Karpas-422 (cell line): ENCODE measurements around the gene CDX1. TPM values are rescaled to one million over a fixed set of nuclear protein-coding genes. Genes with fewer than 3 reads are reported as not detected.

Experiments used
- DNase-seq: peaks from one replicate; pipeline ENCODE4 v3.0.0-alpha.2; 2015
- H2AFZ ChIP-seq: fragments of 200-600 bp; sonication (generic); 2 replicates; pipeline ENCODE4 v1.6.1; 2014; ENCODE audit warnings: antibody characterized with exemption, low read length, mixed read lengths
- H3K27ac ChIP-seq: fragments of 200-600 bp; sonication (generic); 2 replicates; pipeline ENCODE4 v1.5.1; 2014; ENCODE audit warnings: mild to moderate bottlenecking, low read length, moderate library complexity
- H3K27me3 ChIP-seq: fragments of 200-600 bp; sonication (generic); 2 replicates; pipeline ENCODE4 v1.6.1; 2014; ENCODE audit warnings: low read length, mixed read lengths
- H3K36me3 ChIP-seq: fragments of 200-600 bp; sonication (generic); 2 replicates; pipeline ENCODE4 v1.6.1; 2014; ENCODE audit warnings: low read length, mixed read lengths; ENCODE audit not compliant: insufficient read depth
- H3K4me1 ChIP-seq: fragments of 200-600 bp; sonication (generic); 2 replicates; pipeline ENCODE4 v1.6.1; 2014; ENCODE audit warnings: mild to moderate bottlenecking, low read length, mixed read lengths
- H3K4me2 ChIP-seq: fragments of 200-600 bp; sonication (generic); 2 replicates; pipeline ENCODE4 v1.6.1; 2014; ENCODE audit warnings: low read length, low read depth, mild to moderate bottlenecking; ENCODE audit not compliant: poor library complexity, severe bottlenecking
- H3K4me3 ChIP-seq: fragments of 200-600 bp; sonication (generic); 2 replicates; pipeline ENCODE4 v1.5.1; 2014; ENCODE audit warnings: mild to moderate bottlenecking, antibody characterized with exemption, low read length, mixed read lengths
- H3K79me2 ChIP-seq: fragments of 200-600 bp; sonication (generic); 2 replicates; pipeline ENCODE4 v1.6.1; 2014; ENCODE audit warnings: mild to moderate bottlenecking, low read length, mixed read lengths
- H3K9ac ChIP-seq: fragments of 200-600 bp; sonication (generic); 2 replicates; pipeline ENCODE4 v1.6.0; 2014; ENCODE audit warnings: low read length
- H3K9me2 ChIP-seq: fragments of 200-600 bp; sonication (generic), shearing (Covaris generic); replicated peaks from 2 replicates; pipeline ENCODE4 v1.6.0; 2014; ENCODE audit warnings: mild to moderate bottlenecking, low read length, moderate library complexity; ENCODE audit not compliant: insufficient read depth
- H3K9me3 ChIP-seq: fragments of 300-700, 200-600 bp; sonication (generic); 2 replicates; pipeline ENCODE4 v1.6.1; 2014; ENCODE audit warnings: low read length, mixed read lengths
- H4K20me1 ChIP-seq: fragments of 200-600 bp; sonication (generic); 2 replicates; pipeline ENCODE4 v1.6.1; 2014; ENCODE audit warnings: mild to moderate bottlenecking, antibody characterized with exemption, low read length, low read depth; ENCODE audit not compliant: insufficient read depth
- total RNA-seq: library from RNA; depleted of rRNA; stranded (reverse); fragments of >200 nt; shearing (Covaris generic); gene quantifications from 2 replicates; pipeline ENCODE4 v1.2.3, GENCODE V29; 2014; ENCODE audit warnings: low replicate concordance

CDX1 gene
- total RNA-seq, 1 experiment from 2014 or later = not detected

- no peak overlapping the region for H3K9ac ChIP-seq
- H3K4me2 ChIP-seq = no peak overlapping the region
- H3K27ac ChIP-seq = no peak overlapping the region
- H3K79me2 ChIP-seq = no peaks in the 10 kb centered on the region
- no peaks in the 10 kb centered on the region for H3K9me3 ChIP-seq
- no peaks in the 10 kb centered on the region for H3K4me1 ChIP-seq
- H3K27me3 ChIP-seq = no peaks in the 10 kb centered on the region
- H3K4me3 ChIP-seq = no peak overlapping the region
- no peaks in the 10 kb centered on the region for H3K9me2 ChIP-seq
- H2AFZ ChIP-seq = no peak overlapping the region
- no peaks in the 10 kb centered on the region for H3K36me3 ChIP-seq
- no peak for DNase-seq
- no peaks in the 10 kb centered on the region for H4K20me1 ChIP-seq
These were observed 44.8 kb downstream of the CDX1 start for GRCh38 chr5:150211156-150212030.

- Histone ChIP-seq H2AFZ (no peak overlapping the region), H3K9me3 (no peaks in the 10 kb centered on the region), H3K4me2 (no peak overlapping the region), H3K36me3 (no peaks in the 10 kb centered on the region), H3K4me3 (no peak overlapping the region), H4K20me1 (peaks cover 4% of the 10 kb centered on the region; the same call in 1 of the 2 replicates), H3K9me2 (no peaks in the 10 kb centered on the region), H3K9ac (no peak overlapping the region), H3K27ac (no peak overlapping the region), H3K79me2 (no peaks in the 10 kb centered on the region), H3K27me3 (no peaks in the 10 kb centered on the region), H3K4me1 (no peaks in the 10 kb centered on the region)
- DNase-seq = no peak
These were observed 47.0 kb downstream of the CDX1 start for GRCh38 chr5:150213530-150213929.

GRCh38 chr5:150214289-150214688 is 47.7 kb downstream of the CDX1 start:
- Histone ChIP-seq H3K27ac (no peak overlapping the region), H3K9ac (no peak overlapping the region), H3K4me3 (no peak overlapping the region), H3K36me3 (no peaks in the 10 kb centered on the region), H3K79me2 (no peaks in the 10 kb centered on the region), H3K9me3 (no peaks in the 10 kb centered on the region), H4K20me1 (peaks cover 4% of the 10 kb centered on the region; the same call in 1 of the 2 replicates), H2AFZ (no peak overlapping the region), H3K4me1 (no peaks in the 10 kb centered on the region), H3K4me2 (no peak overlapping the region), H3K9me2 (no peaks in the 10 kb centered on the region), H3K27me3 (no peaks in the 10 kb centered on the region)
- DNase-seq = no peak

GRCh38 chr5:150215979-150216944 is 49.7 kb downstream of the CDX1 start:
- H3K4me2 ChIP-seq = no peak overlapping the region
- no peaks in the 10 kb centered on the region for H3K9me3 ChIP-seq
- no peak overlapping the region for H3K9ac ChIP-seq
- no peak for DNase-seq
- H3K27ac ChIP-seq = no peak overlapping the region
- H3K4me3 ChIP-seq = no peak overlapping the region
- no peaks in the 10 kb centered on the region for H3K9me2 ChIP-seq
- peaks cover 4% of the 10 kb centered on the region; the same call in 1 of the 2 replicates for H4K20me1 ChIP-seq
- no peaks in the 10 kb centered on the region for H3K4me1 ChIP-seq
- no peaks in the 10 kb centered on the region for H3K79me2 ChIP-seq
- no peak overlapping the region for H2AFZ ChIP-seq
- no peaks in the 10 kb centered on the region for H3K36me3 ChIP-seq
- H3K27me3 ChIP-seq = no peaks in the 10 kb centered on the region

GRCh38 chr5:150217038-150217437 is 50.5 kb downstream of the CDX1 start:
- H3K9me3 ChIP-seq = no peaks in the 10 kb centered on the region
- no peak overlapping the region for H2AFZ ChIP-seq
- no peak for DNase-seq
- no peaks in the 10 kb centered on the region for H3K36me3 ChIP-seq
- no peaks in the 10 kb centered on the region for H3K9me2 ChIP-seq
- H4K20me1 ChIP-seq = peaks cover 4% of the 10 kb centered on the region; the same call in 1 of the 2 replicates
- no peaks in the 10 kb centered on the region for H3K4me1 ChIP-seq
- H3K9ac ChIP-seq = no peak overlapping the region
- H3K4me2 ChIP-seq = no peak overlapping the region
- H3K79me2 ChIP-seq = no peaks in the 10 kb centered on the region
- H3K4me3 ChIP-seq = no peak overlapping the region
- no peak overlapping the region for H3K27ac ChIP-seq
- H3K27me3 ChIP-seq = no peaks in the 10 kb centered on the region

- no peak overlapping the region for H3K4me2 ChIP-seq
- no peak overlapping the region for H2AFZ ChIP-seq
- peak; percentile 93 for DNase-seq
- H3K27ac ChIP-seq = no peak overlapping the region
- no peaks in the 10 kb centered on the region for H3K4me1 ChIP-seq
- H3K36me3 ChIP-seq = no peaks in the 10 kb centered on the region
- no peak overlapping the region for H3K4me3 ChIP-seq
- H3K9me3 ChIP-seq = no peaks in the 10 kb centered on the region
- no peak overlapping the region for H3K9ac ChIP-seq
- H3K79me2 ChIP-seq = no peaks in the 10 kb centered on the region
- no peaks in the 10 kb centered on the region for H3K27me3 ChIP-seq
- no peaks in the 10 kb centered on the region for H3K9me2 ChIP-seq
- H4K20me1 ChIP-seq = peaks cover 4% of the 10 kb centered on the region; the same call in 1 of the 2 replicates
These were observed 51.5 kb downstream of the CDX1 start for GRCh38 chr5:150217873-150218692.

- Histone ChIP-seq H3K9me2 (no peaks in the 10 kb centered on the region), H4K20me1 (peaks cover 4% of the 10 kb centered on the region; the same call in 1 of the 2 replicates), H3K79me2 (no peaks in the 10 kb centered on the region), H3K4me1 (no peaks in the 10 kb centered on the region), H3K4me3 (no peak overlapping the region), H3K27me3 (no peaks in the 10 kb centered on the region), H3K27ac (no peak overlapping the region), H3K36me3 (no peaks in the 10 kb centered on the region), H3K9me3 (no peaks in the 10 kb centered on the region), H3K9ac (no peak overlapping the region), H3K4me2 (no peak overlapping the region), H2AFZ (no peak overlapping the region)
- no peak for DNase-seq
These were observed 52.1 kb downstream of the CDX1 start for GRCh38 chr5:150218693-150219035.
